GM21786 (cell line): ENCODE results near the gene ARHGAP35.
"Not testable (repeated sequence)": the region's sequence is repeated elsewhere in the genome, so short reads cannot be mapped to it uniquely, and the experiment has no call there.

Source experiments
- ATAC-seq: cut with Tn5 transposase; IDR thresholded peaks from one replicate; pipeline ENCODE4 v1.9.1; 2021; ENCODE audit not compliant: unreplicated experiment

Gene ARHGAP35

DNA sequence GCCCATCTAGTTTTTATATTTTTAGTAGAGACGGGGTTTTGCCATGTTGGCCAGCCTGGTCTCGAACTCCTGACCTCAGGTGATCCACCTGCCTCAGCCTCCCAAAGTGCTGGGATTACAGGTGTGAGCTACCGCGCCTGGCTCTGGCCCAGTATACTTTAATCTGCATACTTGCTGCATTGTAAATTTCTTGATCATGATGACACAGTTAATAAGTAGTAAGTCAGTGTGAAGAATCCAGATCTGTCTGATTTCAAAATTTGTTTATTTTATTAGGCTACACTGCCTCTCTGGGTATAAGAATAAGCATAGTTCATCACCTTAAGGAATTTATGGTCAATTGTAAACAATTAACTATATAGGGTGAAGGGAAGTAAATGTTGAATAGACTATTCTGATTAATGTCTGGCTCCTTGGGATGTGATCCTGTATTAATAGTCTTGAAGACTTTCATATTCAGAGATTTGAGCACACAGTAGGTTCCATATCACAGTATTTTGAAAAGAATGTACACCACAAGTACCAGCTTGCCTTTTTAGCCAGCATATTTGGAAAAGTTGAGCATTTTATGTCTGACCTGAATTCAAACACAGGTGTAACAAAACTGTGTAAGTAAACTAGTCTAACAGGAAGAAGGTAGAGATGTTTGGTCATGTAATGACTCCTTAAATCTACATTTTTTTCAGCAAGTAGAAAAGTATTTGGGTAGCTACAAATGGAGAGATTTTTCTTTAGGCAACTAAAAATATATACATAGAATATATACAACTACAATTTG, 7.4 kb downstream of the ARHGAP35 start:
- no peak for ATAC-seq

DNA sequence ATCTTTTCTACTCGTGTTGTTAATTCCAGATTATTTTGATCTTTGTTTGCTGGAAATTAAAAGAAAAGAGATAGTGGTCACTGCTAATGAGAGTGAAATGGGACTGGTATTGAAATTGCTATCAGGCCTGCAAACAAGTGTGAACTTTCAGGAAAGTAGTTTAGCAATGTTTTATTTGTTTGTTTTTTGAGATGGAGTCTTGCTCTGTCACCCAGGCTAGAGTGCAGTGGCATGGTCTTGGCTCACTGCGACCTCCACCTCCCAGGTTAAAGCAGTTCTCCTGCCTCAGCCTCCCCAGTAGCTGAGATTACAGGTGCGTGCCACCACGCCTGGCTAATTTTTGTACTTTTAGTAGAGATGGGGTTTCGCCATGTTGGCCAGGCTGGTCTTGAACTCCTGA, 10.4 kb downstream of the ARHGAP35 start:
- ATAC-seq, result not testable (repeated sequence)

DNA sequence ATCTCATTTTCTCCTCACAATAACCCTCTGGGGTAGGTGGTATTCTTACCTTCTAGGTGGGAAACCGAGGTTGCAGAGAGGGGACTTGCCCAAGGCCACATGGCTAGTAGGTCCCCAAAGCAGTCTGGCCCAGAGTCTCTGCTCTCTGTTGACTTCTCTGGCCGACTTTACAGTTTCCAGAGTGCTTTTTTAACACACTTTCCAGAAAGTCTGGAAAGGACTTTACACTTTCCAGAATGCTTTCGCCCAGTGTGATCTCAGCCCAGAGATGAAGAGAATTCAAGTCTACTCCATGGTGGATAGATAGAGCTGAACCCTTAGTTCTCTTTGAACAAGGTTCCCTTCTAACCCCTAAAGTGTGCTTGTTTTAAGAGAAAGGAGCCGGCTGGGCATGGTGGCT, 12.2 kb downstream of the ARHGAP35 start:
- no peak for ATAC-seq

GRCh38 chr19:46875234-46875633, 14.4 kb downstream of the ARHGAP35 start:
- no peak for ATAC-seq

DNA sequence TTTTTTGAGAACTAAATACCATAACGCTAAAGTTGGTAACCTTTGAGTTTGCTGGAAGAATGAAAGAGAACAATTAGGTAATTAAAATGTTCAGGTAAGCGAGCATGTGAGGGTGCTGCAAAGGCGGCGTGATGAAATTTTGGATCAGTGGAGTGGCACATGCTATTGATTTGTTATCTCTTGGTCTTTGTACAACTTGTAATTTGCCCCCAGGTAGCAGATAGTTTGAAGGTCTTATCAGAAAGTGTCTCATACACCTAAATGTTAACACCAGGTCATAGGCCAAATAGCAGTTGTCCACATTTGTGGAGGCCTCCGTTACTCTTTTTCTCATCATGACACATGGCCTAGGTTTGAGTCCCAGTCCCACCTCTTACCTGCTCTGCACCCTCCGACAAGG, 14.9 kb downstream of the ARHGAP35 start:
- no peak for ATAC-seq

GRCh38 chr19:46878613-46879375, 18.0 kb downstream of the ARHGAP35 start:
- ATAC-seq, result no peak

DNA sequence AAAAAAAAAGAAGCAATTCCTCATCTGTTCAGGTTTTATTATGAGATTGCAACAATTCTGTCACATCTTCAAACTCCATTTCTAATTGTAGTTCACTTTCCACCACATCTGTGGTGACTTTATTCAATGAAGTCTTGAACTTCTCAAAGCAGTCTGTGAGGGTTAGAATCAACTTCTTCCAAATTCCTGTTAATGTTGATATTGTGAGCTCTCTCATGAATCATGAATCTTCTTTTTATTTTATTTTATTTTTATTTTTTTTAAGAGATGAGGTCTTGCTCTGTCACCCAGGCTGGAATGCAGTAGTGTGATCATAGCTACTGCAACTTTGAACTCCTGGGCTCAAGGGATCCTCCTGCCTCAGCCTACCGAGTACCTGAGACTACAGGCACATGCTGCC, 19.6 kb downstream of the ARHGAP35 start:
- ATAC-seq, result no peak

- ATAC-seq, result no peak
These were observed 20.3 kb downstream of the ARHGAP35 start for GRCh38 chr19:46881092-46881491.

DNA sequence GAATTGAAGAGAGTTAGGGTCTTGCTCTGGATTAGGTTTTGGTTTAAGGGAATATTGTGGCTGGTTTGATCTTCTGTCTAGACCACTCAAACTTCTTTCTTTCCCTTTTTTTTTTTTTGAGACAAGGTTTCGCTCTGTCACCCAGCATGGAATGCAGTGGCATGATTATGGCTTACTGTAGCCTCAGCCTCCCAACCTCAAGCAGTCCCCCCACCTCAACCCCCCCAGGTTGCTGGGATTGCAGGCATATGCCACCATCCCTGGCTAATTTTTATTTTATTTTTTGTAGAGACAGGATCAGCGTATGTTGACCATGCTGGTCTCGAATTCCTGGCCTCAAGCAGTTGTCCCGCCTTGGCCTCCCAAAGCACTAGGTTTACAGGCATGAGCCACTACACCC, 21.2 kb downstream of the ARHGAP35 start:
- no peak for ATAC-seq

DNA sequence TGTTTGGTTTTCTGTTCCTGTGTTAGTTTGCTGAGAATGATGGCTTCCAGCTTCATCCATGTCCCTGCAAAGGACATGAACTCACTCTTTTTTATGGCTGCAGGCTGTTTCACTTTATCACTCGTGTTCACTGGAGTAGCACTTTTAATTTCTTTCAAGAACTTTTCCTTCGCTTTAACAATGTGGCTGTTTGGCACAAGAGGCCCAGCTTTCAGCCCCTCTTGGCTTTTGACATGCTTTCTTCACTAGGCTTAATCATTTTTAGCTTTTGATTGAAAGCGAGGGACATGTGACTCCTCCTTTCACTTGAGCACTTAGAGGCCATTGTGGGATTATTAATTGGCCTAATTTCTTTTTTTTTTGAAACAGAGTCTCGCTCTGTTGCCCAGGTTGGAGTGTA, 22.0 kb downstream of the ARHGAP35 start:
- not testable (repeated sequence) for ATAC-seq

DNA sequence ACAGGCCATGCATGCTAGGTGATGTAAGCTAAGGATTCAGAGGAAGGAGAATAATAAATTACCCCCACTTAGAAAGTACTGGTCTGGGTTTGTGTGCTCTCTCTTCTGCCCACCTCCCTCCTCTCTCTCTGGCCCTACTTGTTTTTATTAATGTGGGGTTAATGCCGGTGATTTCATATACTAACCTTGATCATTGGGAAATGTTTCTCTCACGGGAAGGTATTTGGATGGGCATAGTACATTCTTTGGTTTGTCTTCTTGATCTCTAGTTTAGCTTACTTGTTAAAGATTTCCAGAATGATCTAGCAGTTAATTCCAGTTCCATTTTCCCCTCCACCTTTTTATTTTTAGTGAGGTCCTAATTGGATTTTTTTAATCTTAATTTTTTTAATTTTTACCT, 24.6 kb downstream of the ARHGAP35 start:
- no peak for ATAC-seq

DNA sequence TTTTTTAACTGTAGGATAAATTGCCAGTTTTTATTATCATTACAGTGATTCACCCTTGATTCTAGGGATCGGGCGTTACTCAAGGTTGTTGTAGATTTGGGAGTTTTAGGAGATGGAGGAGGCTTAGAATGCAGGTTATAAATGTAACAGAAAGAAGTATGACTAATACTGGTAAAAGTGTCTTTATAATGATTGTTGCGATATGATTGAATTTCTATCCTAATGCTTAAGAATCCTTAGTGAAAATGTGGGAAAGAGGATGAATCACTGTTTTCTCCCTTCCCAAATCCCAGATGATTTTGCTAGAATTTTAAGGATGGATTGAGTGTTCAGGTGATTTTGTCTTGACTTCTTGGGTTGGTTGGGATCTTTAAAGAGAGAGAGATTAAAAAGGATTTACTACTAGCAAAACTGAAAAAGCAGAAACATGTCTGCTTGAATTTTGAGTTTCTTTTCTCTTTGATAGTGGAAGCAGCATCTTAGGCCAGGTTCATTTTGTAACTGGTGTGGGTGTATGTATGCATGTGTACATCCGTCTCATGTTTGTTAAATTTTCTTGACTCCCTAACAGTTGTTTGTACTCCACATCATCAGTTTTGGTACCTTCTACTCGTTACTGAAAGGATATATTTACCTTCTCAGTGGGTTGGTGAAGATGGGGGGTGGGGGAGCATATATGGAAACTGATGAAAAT, 25.9 kb downstream of the ARHGAP35 start:
- no peak for ATAC-seq

DNA sequence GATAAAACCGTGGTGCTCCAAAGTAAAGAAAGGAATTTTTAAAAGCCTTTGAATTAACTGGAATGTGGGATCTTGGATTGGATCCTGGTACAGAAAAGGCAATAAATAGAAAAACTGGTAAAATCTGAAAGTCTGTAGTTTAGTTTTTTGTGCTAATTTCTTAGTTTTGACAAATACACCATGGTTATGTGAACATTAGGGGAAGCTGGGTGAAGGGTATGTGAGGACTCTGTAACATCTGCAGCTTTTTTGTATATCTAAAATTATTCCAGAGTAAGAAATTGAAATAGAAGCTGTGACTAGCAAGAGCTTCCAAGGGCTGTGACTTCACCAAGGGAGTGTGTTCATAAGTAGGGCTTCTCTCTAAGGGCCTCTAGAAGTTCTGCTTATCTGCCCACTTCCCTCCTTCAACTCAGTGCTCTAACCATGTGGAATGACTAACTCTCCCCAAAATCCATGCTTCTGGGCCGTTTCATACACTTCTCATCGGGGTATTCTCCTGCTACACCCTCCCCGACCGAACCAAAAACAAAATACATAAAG, 26.5 kb downstream of the ARHGAP35 start:
- ATAC-seq, result no peak

DNA sequence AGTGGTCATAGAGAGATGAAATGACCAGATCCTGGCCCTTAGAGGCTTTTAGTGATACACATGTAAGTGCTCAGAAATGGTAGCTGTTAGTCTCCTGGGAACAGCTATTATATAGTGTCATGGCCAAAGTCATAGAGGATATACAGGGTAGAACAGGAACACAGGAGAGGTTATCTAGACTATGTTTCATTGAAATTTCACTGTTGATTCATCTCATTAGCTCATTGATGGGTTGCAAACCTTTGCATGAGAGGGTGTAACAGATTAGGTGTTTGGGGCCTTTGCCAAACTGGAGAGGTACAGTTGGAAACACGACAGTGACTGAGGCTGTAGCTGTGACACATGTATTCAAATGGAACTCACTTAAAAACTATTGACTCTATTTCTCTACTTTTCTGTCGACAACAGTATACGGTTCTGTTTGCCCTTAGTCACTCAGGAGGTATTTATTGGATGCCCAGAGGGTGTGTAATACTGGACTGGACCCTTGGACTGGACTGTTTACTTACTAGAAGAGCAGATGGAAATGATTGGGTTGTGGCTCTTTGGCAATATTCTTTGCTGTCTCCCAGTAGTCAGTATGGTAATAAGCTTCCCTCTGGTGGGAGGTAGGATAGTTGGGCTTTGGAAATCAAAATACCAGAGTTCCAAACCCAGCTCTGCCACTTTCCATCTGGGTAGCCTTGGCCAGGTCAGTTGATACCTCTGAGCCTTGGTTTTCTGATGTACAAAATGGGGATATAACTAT, 29.8 kb downstream of the ARHGAP35 start:
- no peak for ATAC-seq

GRCh38 chr19:46892252-46893179, 31.7 kb downstream of the ARHGAP35 start:
- no peak for ATAC-seq

DNA sequence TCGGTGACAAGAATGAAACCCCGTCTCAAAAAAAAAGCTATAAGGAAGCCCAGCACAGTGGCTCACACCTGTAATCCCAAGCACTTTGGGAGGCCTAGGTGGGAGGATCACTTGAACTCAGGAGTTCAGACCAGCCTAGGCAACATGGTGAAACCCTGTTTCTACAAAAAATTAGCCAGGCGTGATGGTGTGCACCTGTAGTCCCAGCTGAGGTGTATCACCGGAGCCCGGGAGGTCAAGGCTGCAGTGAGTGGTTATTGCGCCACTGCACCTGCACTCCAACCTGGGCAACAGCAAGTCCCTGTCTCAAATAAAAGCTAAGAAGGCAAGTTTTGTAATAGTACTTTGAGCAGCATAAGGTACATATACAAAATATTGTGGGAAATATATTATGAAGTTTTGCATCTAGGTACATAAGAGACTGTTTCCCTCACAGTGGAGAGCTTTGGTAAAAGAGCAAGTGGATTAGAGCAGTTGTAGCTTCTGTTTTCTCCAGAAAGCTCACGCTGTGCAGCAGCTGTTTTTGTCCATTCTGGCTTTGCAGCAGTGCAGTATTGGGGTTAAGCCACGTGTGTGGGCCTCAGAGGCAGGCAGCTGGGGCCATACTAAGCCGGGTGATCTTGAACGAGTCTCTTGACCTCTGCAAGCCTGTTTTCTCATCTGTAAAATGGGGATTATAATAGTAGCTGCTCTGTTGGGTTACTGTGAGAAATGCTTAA, 35.4 kb downstream of the ARHGAP35 start:
- ATAC-seq, result no peak

DNA sequence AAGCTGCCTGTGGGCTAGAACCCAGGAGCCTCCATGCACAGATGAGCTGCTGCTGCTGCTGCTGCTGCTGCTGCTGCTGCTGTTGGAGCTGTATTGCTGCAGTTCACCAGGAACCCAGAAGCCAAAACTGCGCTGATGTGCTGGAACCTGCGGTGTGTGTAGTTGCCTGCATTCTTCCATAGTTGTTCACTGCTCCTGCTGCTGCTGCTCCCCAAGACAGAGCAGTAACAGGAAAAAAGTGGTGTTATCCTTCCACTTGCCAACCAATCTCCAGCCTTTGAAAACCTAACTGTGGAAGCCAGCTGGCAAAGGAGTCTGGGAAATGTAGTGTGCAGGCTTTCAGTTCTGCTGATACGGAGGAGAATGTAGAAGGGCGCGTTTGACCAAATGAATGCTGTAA, 37.9 kb downstream of the ARHGAP35 start:
- ATAC-seq, result no peak

GRCh38 chr19:46900341-46900740, 39.5 kb downstream of the ARHGAP35 start:
- ATAC-seq, result no peak
